T-helper 1 cell treated with Interleukin-12 subunit alpha and Interleukin-12 subunit beta and Interleukin-4 antibody, amounts not matched to agents 30 μg/mL and 1 μg/mL, for 36 hours (primary cell): Measurements from ENCODE around the gene KRT85.

Experiments
- H3K27ac Mint-ChIP-seq: one replicate; pipeline ENCODE4 v1.8.0; 2021; ENCODE audit warnings: mild to moderate bottlenecking, mixed read lengths
- H3K27me3 Mint-ChIP-seq: one replicate; pipeline ENCODE4 v1.8.0; 2021; ENCODE audit warnings: low read depth, mixed read lengths
- H3K36me3 Mint-ChIP-seq: one replicate; pipeline ENCODE4 v1.8.0; 2021; ENCODE audit warnings: low read depth, mixed read lengths
- H3K4me1 Mint-ChIP-seq: one replicate; pipeline ENCODE4 v1.8.0; 2021; ENCODE audit warnings: low read depth, mixed read lengths
- H3K4me3 Mint-ChIP-seq: one replicate; pipeline ENCODE4 v1.8.0; 2021; ENCODE audit warnings: mild to moderate bottlenecking, moderate library complexity, mixed read lengths
- H3K9me3 Mint-ChIP-seq: one replicate; pipeline ENCODE4 v1.8.0; 2021; ENCODE audit warnings: mixed read lengths

The KRT85 gene

GRCh38 chr12:52383331-52383730 lies 16.1 kb upstream of the KRT85 start:
- Mint-ChIP-seq H3K4me1 (peaks cover 9% of the 10 kb centered on the region), H3K27me3 (peaks cover 3% of the 10 kb centered on the region), H3K4me3 (no peak overlapping the region), H3K36me3 (no peaks in the 10 kb centered on the region), H3K9me3 (no peaks in the 10 kb centered on the region), H3K27ac (no peak overlapping the region)

- Mint-ChIP-seq H3K27ac (no peak overlapping the region), H3K9me3 (no peaks in the 10 kb centered on the region), H3K4me3 (no peak overlapping the region), H3K4me1 (peaks cover 9% of the 10 kb centered on the region), H3K36me3 (no peaks in the 10 kb centered on the region), H3K27me3 (peaks cover 3% of the 10 kb centered on the region)
Observed at GRCh38 chr12:52382854-52383253, 15.6 kb upstream of the KRT85 start.

GRCh38 chr12:52381206-52381605 lies 13.9 kb upstream of the KRT85 start:
- Mint-ChIP-seq H3K36me3 (no peaks in the 10 kb centered on the region), H3K27me3 (peaks cover 6% of the 10 kb centered on the region), H3K4me3 (no peak overlapping the region), H3K4me1 (peaks cover 9% of the 10 kb centered on the region), H3K9me3 (no peaks in the 10 kb centered on the region), H3K27ac (no peak overlapping the region)

GRCh38 chr12:52380271-52380694 lies 13.0 kb upstream of the KRT85 start:
- Mint-ChIP-seq H3K4me3 (no peak overlapping the region), H3K9me3 (no peaks in the 10 kb centered on the region), H3K27ac (no peak overlapping the region), H3K27me3 (peaks cover 9% of the 10 kb centered on the region), H3K4me1 (peaks cover 9% of the 10 kb centered on the region), H3K36me3 (no peaks in the 10 kb centered on the region)

GRCh38 chr12:52379536-52379935 lies 12.3 kb upstream of the KRT85 start:
- peaks cover 9% of the 10 kb centered on the region for H3K4me1 Mint-ChIP-seq
- H3K36me3 Mint-ChIP-seq, result no peaks in the 10 kb centered on the region
- no peak overlapping the region for H3K4me3 Mint-ChIP-seq
- no peaks in the 10 kb centered on the region for H3K9me3 Mint-ChIP-seq
- H3K27ac Mint-ChIP-seq, result no peak overlapping the region
- H3K27me3 Mint-ChIP-seq, result peaks cover 9% of the 10 kb centered on the region

GRCh38 chr12:52378091-52378490 lies 10.8 kb upstream of the KRT85 start:
- peaks cover 19% of the 10 kb centered on the region for H3K27me3 Mint-ChIP-seq

GRCh38 chr12:52377266-52377665 lies 10.0 kb upstream of the KRT85 start:
- no peaks in the 10 kb centered on the region for H3K4me1 Mint-ChIP-seq
- no peak overlapping the region for H3K4me3 Mint-ChIP-seq
- H3K27me3 Mint-ChIP-seq, result peaks cover 19% of the 10 kb centered on the region
- H3K9me3 Mint-ChIP-seq, result no peaks in the 10 kb centered on the region
- no peak overlapping the region for H3K27ac Mint-ChIP-seq
- no peaks in the 10 kb centered on the region for H3K36me3 Mint-ChIP-seq

More at GRCh38 chr12:52378091-52378490, 10.8 kb upstream of the KRT85 start:
- Mint-ChIP-seq H3K27ac (no peak overlapping the region), H3K4me3 (no peak overlapping the region), H3K4me1 (peaks cover 7% of the 10 kb centered on the region), H3K9me3 (no peaks in the 10 kb centered on the region), H3K36me3 (no peaks in the 10 kb centered on the region)

GRCh38 chr12:52372216-52373154 lies 5.2 kb upstream of the KRT85 start:
- H3K9me3 Mint-ChIP-seq, result no peaks in the 10 kb centered on the region
- H3K4me3 Mint-ChIP-seq, result no peak overlapping the region
- H3K4me1 Mint-ChIP-seq, result no peaks in the 10 kb centered on the region
- H3K27ac Mint-ChIP-seq, result no peak overlapping the region
- no peaks in the 10 kb centered on the region for H3K36me3 Mint-ChIP-seq
- peaks cover 28% of the 10 kb centered on the region for H3K27me3 Mint-ChIP-seq

GRCh38 chr12:52371716-52372115 lies 4.4 kb upstream of the KRT85 start:
- H3K4me1 Mint-ChIP-seq, result no peaks in the 10 kb centered on the region
- no peaks in the 10 kb centered on the region for H3K9me3 Mint-ChIP-seq
- no peaks in the 10 kb centered on the region for H3K36me3 Mint-ChIP-seq
- peaks cover 28% of the 10 kb centered on the region for H3K27me3 Mint-ChIP-seq
- no peak overlapping the region for H3K27ac Mint-ChIP-seq
- no peak overlapping the region for H3K4me3 Mint-ChIP-seq

GRCh38 chr12:52370926-52371608 lies 3.8 kb upstream of the KRT85 start:
- Mint-ChIP-seq H3K27me3 (peaks cover 24% of the 10 kb centered on the region), H3K4me1 (no peaks in the 10 kb centered on the region), H3K36me3 (no peaks in the 10 kb centered on the region), H3K4me3 (no peak overlapping the region), H3K27ac (no peak overlapping the region), H3K9me3 (no peaks in the 10 kb centered on the region)

- H3K27ac Mint-ChIP-seq, result no peak overlapping the region
- H3K27me3 Mint-ChIP-seq, result peaks cover 22% of the 10 kb centered on the region
- H3K4me3 Mint-ChIP-seq, result no peak overlapping the region
- H3K36me3 Mint-ChIP-seq, result no peaks in the 10 kb centered on the region
- no peaks in the 10 kb centered on the region for H3K9me3 Mint-ChIP-seq
- no peaks in the 10 kb centered on the region for H3K4me1 Mint-ChIP-seq
Observed at GRCh38 chr12:52369809-52370208, 2.5 kb upstream of the KRT85 start.

GRCh38 chr12:52369211-52369610 lies 1.9 kb upstream of the KRT85 start:
- Mint-ChIP-seq H3K9me3 (no peaks in the 10 kb centered on the region), H3K4me1 (no peaks in the 10 kb centered on the region), H3K36me3 (no peaks in the 10 kb centered on the region), H3K4me3 (no peak overlapping the region), H3K27ac (no peak overlapping the region), H3K27me3 (peaks cover 21% of the 10 kb centered on the region)

- Mint-ChIP-seq H3K27me3 (peaks cover 14% of the 10 kb centered on the region), H3K4me3 (no peak overlapping the region), H3K27ac (no peak overlapping the region), H3K36me3 (no peaks in the 10 kb centered on the region), H3K4me1 (no peaks in the 10 kb centered on the region), H3K9me3 (no peaks in the 10 kb centered on the region)
Observed at GRCh38 chr12:52368508-52368907, 1.2 kb upstream of the KRT85 start.

- Mint-ChIP-seq H3K9me3 (no peaks in the 10 kb centered on the region), H3K27ac (no peak overlapping the region), H3K4me3 (no peak overlapping the region), H3K36me3 (no peaks in the 10 kb centered on the region), H3K27me3 (peaks cover 12% of the 10 kb centered on the region), H3K4me1 (no peaks in the 10 kb centered on the region)
Observed at GRCh38 chr12:52367876-52368275, 595 bp upstream of the KRT85 start.

- H3K4me3 Mint-ChIP-seq, result no peak overlapping the region
- H3K27me3 Mint-ChIP-seq, result peaks cover 5% of the 10 kb centered on the region
- no peaks in the 10 kb centered on the region for H3K9me3 Mint-ChIP-seq
- H3K36me3 Mint-ChIP-seq, result no peaks in the 10 kb centered on the region
- no peak overlapping the region for H3K27ac Mint-ChIP-seq
- H3K4me1 Mint-ChIP-seq, result no peaks in the 10 kb centered on the region
Observed at GRCh38 chr12:52364901-52365489, 2.3 kb downstream of the KRT85 start.
